Measurements from ENCODE around the gene MYO1B.

MYO1B gene

GRCh38 chr2:191325651-191326365, 80.6 kb downstream of the MYO1B start:
- no peak for DNase-seq

GRCh38 chr2:191327484-191327883, 82.3 kb downstream of the MYO1B start:
- DNase-seq: no peak

DNA sequence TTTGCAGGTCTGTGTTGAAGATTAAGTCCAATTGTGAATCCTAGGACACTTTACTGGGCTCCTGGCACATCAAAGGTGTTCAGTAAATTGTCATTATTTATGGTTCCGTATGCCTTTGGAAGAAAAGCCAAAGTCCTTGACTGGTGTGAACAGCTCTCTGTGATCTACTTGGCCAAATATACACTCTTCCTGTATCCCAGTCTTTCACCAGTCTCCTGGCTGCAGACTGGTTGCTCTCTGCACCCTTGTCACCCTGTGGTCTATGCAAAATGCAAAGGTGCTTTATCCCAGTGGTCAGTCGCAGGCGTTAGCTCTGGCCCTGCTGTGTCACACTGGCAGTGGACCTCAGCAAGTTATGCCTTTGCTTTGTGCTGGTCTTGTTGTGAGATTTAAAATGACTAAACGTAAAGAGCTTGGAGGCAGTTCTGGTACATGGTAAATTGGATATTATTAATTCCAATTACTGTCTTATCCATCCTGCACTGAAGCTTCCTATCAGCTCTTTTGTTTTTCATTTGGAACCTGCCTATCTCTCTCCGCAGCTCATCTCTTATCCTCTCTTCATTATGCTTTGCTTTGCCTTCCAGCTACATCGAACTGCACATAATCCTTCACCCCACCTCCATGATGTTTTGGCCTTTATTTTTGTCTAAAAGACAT, 83.1 kb downstream of the MYO1B start:
- DNase-seq: no peak

DNA sequence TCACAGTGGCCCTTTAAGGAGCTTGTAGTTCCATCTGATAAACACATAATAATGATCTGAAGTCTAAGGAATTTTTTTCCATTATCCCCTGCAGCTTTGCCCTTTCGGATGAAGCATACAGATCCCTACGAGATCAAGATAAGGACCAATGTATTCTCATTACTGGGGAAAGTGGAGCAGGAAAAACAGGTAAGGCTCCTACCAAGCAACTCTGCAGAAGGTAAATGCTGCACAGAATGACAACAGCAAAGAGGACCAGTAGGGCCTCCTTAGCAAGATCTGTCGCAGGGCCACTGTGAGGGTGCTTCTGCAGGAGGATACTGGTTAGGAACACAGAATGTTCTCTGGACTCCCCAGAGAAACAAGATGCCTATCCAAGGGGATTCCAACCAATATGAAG, 84.6 kb downstream of the MYO1B start:
- no peak for DNase-seq

- DNase-seq: no peak
Measured at GRCh38 chr2:191333911-191334357, 88.7 kb downstream of the MYO1B start.

DNA sequence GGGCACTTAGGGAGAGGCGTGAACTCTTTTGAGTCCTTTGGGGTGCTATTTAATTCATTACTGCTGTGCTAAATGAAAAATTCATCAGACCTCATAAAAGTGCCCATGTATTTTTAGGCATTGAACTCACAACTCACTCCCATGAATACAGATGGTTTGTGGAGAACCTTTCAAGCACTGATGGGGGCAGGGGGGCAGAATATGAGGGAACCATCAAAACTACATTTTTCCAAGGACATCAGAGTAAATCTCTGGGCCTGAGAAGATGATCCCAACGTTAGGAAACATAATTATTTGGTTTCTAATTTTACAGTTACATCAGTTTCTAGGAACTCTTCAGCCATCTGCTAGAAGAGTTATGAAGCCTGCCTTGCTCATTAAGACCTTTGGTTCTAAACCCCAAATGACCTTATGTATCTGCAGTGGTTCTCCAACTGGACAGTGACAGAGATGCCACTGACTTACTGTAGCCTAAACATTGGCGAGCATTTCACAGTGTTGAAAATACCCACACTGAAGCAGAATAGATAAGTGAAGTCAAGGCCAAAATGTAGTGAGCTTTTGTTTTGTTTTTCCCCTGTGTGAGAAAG, 90.8 kb downstream of the MYO1B start:
- no peak for DNase-seq

GRCh38 chr2:191341436-191341835, 96.2 kb downstream of the MYO1B start:
- DNase-seq: no peak

DNA sequence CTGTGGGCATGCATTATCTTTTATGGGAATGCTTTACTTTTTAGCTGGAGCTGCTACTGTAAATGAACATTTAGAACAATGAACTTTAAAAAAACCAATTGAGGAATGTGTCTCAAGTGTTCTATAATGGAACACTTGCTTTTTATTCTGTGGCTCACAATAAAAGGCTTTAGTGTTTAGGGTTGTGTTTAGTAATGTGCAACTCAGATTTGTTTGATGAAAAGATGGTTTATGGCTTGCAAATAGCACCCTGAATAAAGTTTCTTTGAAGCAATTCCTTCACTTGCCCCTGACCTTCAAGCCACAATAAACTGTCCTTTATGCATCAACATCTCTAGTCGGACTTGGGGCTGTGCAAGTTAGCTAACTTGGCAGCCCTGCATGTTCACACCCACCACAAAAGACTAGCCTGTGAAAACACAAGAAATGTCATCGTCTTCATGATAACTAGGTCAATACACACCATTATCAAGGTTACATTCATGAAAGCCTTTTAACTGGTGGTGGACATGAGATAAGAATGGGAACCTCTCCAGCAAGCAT, 98.7 kb downstream of the MYO1B start:
- no peak for DNase-seq

DNA sequence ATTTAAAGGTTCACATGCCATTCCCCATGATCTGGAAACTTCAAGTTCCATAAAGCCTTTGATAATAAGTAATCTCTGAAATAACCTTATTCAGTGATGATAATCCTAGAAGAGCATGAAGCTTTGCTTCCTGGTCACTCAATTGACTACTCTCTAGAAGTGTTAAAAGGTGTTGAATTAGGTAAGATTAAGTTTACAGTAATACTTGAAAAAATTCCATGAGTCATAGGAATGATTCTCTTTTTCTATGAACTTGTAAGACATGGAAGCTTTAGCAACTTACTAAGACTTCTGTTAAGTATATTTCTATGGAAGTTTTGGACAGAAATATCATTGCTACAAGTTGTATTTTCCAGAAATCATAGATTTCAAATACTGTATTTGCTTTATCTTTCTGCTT, 100.6 kb downstream of the MYO1B start:
- peak in 1 of 3 donors; percentile 20 for DNase-seq

GRCh38 chr2:191347154-191347553, 102.0 kb downstream of the MYO1B start:
- no peak for DNase-seq

DNA sequence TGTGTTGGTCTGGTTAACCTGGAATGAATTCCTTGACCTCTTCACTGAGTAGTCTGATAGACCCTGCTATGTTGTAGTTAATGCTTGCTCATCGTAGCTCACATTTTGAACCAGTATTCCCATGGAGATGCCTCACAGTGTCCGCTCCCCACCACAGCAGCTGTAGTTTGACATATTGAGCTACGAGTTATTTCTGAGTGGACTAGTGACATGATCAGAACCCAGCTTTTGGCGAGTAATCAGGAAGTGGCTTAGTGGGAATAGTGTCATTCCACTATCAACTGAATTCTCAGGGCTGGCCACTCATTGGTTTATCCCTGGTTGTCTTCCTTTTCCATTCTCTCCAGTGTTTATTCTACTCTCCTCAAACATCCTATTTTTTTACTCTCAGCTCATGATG, 102.7 kb downstream of the MYO1B start:
- DNase-seq: no peak

DNA sequence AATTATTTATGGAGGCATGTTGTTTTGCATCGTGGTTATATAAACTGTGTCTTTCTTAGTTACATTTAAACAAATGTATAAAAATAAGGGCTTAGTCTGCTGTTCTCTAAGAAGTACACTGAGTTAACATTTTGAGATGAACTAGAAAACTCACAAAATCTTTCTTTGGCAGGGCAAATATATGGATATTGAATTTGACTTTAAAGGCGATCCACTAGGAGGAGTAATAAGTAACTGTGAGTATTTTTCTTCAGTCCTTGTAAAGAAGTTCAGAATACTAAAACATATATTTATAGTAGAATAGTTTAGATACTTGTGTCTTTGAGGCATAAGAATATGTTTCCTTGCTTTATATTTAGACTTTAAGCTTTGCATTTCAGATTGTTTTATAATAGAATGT, 104.8 kb downstream of the MYO1B start:
- DNase-seq: no peak

- no peak for DNase-seq
Measured at GRCh38 chr2:191350826-191351225, 105.6 kb downstream of the MYO1B start.

GRCh38 chr2:191351298-191351697, 106.1 kb downstream of the MYO1B start:
- no peak for DNase-seq

GRCh38 chr2:191351921-191352320, 106.7 kb downstream of the MYO1B start:
- no peak for DNase-seq

DNA sequence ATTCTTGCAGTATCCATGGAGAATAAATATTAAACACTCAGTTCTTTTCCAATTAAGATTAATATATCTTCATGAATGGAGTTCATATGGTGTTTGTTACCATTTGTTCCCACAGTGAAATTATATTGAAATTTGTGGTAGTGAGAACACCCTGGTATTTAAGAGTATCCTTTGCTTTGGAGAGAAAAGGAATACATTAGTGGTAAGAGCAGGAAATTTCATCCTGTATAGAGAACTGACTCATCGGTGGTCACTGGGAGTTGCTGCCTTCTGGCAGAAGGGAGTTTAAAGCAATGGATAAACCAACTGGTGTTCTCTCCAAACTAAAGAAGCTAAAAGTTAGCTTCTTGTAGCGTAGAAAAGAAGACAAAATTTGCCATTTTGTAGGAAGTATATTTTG, 107.3 kb downstream of the MYO1B start:
- peak in 1 of 3 donors; percentile 4 for DNase-seq

GRCh38 chr2:191355170-191355758, 110.1 kb downstream of the MYO1B start:
- DNase-seq: no peak

GRCh38 chr2:191357678-191358077, 112.5 kb downstream of the MYO1B start:
- no peak for DNase-seq

DNA sequence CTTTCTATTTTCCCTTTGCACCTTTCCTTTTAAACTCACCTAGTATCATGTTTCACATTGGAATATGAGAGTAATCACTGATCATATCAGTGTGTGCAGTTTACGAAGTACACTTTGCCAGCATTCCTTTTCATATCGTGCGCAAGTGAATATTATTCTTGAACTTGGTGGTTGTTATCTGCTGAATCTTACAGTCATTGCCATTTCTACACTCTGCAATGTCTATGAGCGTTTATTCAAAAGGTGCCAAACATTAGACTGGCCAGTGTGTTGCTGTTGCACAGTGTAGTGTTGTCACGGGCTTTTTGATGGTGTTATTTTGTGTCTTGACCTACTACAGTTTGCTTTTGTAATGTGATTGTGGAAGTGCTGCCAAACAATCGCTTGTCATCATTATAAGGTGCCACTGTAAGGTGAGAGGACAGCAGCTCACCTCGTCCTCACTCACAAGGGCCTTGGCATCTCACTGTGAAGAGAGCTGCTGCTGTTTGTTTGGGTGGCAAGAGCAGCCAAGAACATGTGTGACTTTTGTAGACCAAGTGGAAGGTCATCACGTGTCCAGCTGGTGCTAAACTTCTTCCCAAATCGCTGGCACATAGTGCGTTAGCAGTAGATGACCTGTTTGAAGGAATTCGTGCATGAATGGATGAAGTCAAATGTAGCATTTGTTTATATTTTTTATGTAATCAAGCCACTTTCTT, 113.3 kb downstream of the MYO1B start:
- DNase-seq: no peak

- no peak for DNase-seq
Measured at GRCh38 chr2:191359133-191359532, 113.9 kb downstream of the MYO1B start.

DNA sequence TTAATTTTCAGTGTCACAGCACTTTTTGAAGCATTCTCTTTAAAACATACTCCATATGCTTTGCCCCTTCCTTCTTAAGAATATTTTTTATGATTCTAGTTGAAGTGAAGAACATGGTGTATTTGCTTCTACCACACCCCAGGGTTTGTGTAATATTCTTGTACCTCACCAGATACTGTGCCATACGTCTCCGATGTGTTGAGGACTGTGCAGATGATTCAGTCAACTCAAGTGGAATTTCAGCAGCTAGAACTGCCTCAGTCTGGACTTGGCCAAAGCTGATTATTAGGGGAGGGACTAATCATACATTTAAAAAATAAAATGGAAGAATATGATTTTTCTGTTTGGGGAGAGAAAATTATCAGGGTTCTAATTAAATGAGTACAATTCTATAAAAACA, 115.7 kb downstream of the MYO1B start:
- DNase-seq: no peak

GRCh38 chr2:191362841-191363240, 117.6 kb downstream of the MYO1B start:
- DNase-seq: no peak

DNA sequence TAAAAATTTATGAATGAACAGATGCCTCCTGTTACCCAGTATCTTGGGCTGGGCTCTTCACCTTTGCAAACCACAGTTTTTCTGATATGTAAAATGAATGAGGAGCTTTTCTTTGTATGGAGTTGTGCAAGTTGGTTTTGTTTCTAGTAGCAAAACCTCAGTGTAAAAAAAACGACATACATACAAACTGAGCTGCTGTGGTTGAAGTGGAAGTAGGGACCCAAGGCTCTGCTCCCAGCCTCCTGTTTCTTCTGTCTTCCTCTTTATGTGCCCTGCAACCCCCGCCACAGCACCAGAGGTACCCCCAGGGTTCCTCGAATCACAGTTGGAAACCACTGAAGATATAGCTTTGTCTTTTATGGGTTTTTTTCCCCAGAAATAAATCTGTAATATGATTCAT, 118.1 kb downstream of the MYO1B start:
- DNase-seq: peak in 1 of 3 donors; percentile 6

All from suppressor macrophage treated with lipopolysaccharide for 1 hour (primary cell).